H1 (cell line): ENCODE measurements around the gene KIDINS220. TPM values are rescaled to one million over a fixed set of nuclear protein-coding genes. Genes with fewer than 3 reads are reported as not detected.

Source experiments
- CTCF ChIA-PET: fragments of 300-600 bp; sonication (Branson Sonifier 250); formaldehyde crosslinking; loops from one replicate; lab custom pipeline; 2021; ENCODE audit not compliant: partially characterized antibody; lab: Charles Lee
- POLR2A ChIA-PET: fragments of 300-600 bp; sonication (Branson Sonifier 250); formaldehyde crosslinking; loops from one replicate; lab custom pipeline; 2021; ENCODE audit warnings: inconsistent platforms; ENCODE audit not compliant: partially characterized antibody; lab: Charles Lee
- DNase-seq, 2 experiments: peaks; one replicate each; pipeline versions ENCODE4 v3.0.0 to v3.0.0-alpha.2; 2010 to 2022; ENCODE audit warnings: low spot score in 2 of 2, low read depth in 1 of 2, mixed read lengths in 1 of 2
- FAIRE-seq: peaks from 2 replicates; lab custom pipeline; 2011; peaks lifted over from hg19 to GRCh38; lab: Jason Lieb, UNC
- H2AFZ ChIP-seq: 2 replicates; pipeline ENCODE4 v1.8.1; 2012; ENCODE audit warnings: low read length, inconsistent platforms
- H2AK5ac ChIP-seq: 2 replicates; pipeline ENCODE4 v1.6.1; 2013; ENCODE audit warnings: low read depth, low read length
- H2BK120ac ChIP-seq: replicated peaks from 2 replicates; pipeline ENCODE3; 2013; ENCODE audit warnings: low read depth, low read length, inconsistent platforms
- H2BK12ac ChIP-seq: 2 replicates; pipeline ENCODE4 v1.6.1; 2013; ENCODE audit warnings: low read depth, low read length
- H2BK15ac ChIP-seq: 2 replicates; pipeline ENCODE4 v1.6.1; 2013; ENCODE audit warnings: low read length
- H2BK20ac ChIP-seq: 2 replicates; pipeline ENCODE4 v1.6.1; 2013; ENCODE audit warnings: low read length
- H2BK5ac ChIP-seq: 2 replicates; pipeline ENCODE4 v1.6.1; 2013; ENCODE audit warnings: low read depth, low read length
- H3K14ac ChIP-seq: 2 replicates; pipeline ENCODE4 v1.6.1; 2013; ENCODE audit warnings: inconsistent platforms; ENCODE audit not compliant: insufficient read length
- H3K18ac ChIP-seq: 2 replicates; pipeline ENCODE4 v1.6.1; 2013; ENCODE audit warnings: low read length; ENCODE audit errors: extremely low read depth
- H3K23ac ChIP-seq: 2 replicates; pipeline ENCODE4 v1.6.1; 2013; ENCODE audit warnings: inconsistent platforms; ENCODE audit not compliant: insufficient read length
- H3K23me2 ChIP-seq: 2 replicates; pipeline ENCODE4 v1.6.1; 2013; ENCODE audit warnings: low read depth, low read length
- H3K27ac ChIP-seq: 2 replicates; pipeline ENCODE4 v1.6.1; 2011; ENCODE audit warnings: low read depth, low read length, inconsistent platforms
- H3K27me3 ChIP-seq, 4 experiments: replicated peaks in 1 of 4; 1 replicate in 1 of 4; 2 replicates in 3 of 4; pipeline versions ENCODE4 v1.6.1 to v1.8.1; 2011 to 2013; ENCODE audit warnings: low read length in 3 of 4, mild to moderate bottlenecking in 3 of 4, inconsistent platforms in 2 of 4, mixed read lengths in 2 of 4, moderate library complexity in 1 of 4; ENCODE audit not compliant: control insufficient read depth in 3 of 4, insufficient read depth in 3 of 4; ENCODE audit errors: extremely low read depth in 1 of 4
- H3K36me3 ChIP-seq, 4 experiments: 2 replicates each; pipeline versions ENCODE4 v1.6.1 to v1.8.1; 2011 to 2013; ENCODE audit warnings: mild to moderate bottlenecking in 4 of 4, low read length in 3 of 4, moderate library complexity in 2 of 4, control low read depth in 1 of 4, inconsistent platforms in 1 of 4; ENCODE audit not compliant: insufficient read depth in 4 of 4, control insufficient read depth in 2 of 4
- H3K4ac ChIP-seq: replicated peaks from 2 replicates; pipeline ENCODE3; 2013; ENCODE audit warnings: low read length, low read depth, mixed read lengths, inconsistent platforms; ENCODE audit not compliant: insufficient read length
- H3K4me1 ChIP-seq, 4 experiments: replicated peaks in 1 of 4; 1 replicate in 1 of 4; 2 replicates in 3 of 4; pipeline versions ENCODE4 v1.6.1 to v1.8.1; 2011 to 2013; ENCODE audit warnings: low read length in 3 of 4, inconsistent platforms in 2 of 4, mixed read lengths in 1 of 4; ENCODE audit not compliant: insufficient read depth in 4 of 4, control insufficient read depth in 3 of 4
- H3K4me2 ChIP-seq, 2 experiments: 2 replicates each; pipeline versions ENCODE4 v1.6.1 to v1.8.1; 2011 to 2013; ENCODE audit warnings: low read depth in 2 of 2, low read length in 2 of 2, control low read depth in 1 of 2, inconsistent platforms in 1 of 2, mild to moderate bottlenecking in 1 of 2; ENCODE audit not compliant: insufficient read depth in 1 of 2
- H3K4me3 ChIP-seq, 4 experiments: fragments of 200-600, 300-600 bp in 1 of 4; sonication (generic), shearing (Covaris generic), sonication (Bioruptor Twin) in 1 of 4; 2 replicates each; pipeline versions ENCODE4 v1.5.1 to v1.8.1; 2011 to 2016; ENCODE audit warnings: low read length in 4 of 4, low read depth in 3 of 4, control low read depth in 2 of 4, inconsistent platforms in 2 of 4, mild to moderate bottlenecking in 2 of 4, mixed read lengths in 1 of 4, moderate library complexity in 1 of 4; ENCODE audit not compliant: insufficient read depth in 2 of 4; ENCODE audit errors: extremely low read depth in 1 of 4
- H3K56ac ChIP-seq: replicated peaks from 2 replicates; pipeline ENCODE3; 2013; ENCODE audit warnings: low read depth, mild to moderate bottlenecking, mixed read lengths, low read length, inconsistent platforms; ENCODE audit not compliant: insufficient read length
- H3K79me1 ChIP-seq: 2 replicates; pipeline ENCODE4 v1.6.1; 2013; ENCODE audit warnings: low read depth, low read length, control low read depth
- H3K79me2 ChIP-seq, 2 experiments: 2 replicates each; pipeline versions ENCODE4 v1.6.1 to v1.8.1; 2012 to 2013; ENCODE audit warnings: low read length in 2 of 2, mild to moderate bottlenecking in 2 of 2, inconsistent platforms in 1 of 2; ENCODE audit not compliant: insufficient read depth in 2 of 2, control insufficient read depth in 1 of 2
- H3K9ac ChIP-seq, 4 experiments: replicated peaks in 1 of 4; 1 replicate in 1 of 4; 2 replicates in 3 of 4; pipeline versions ENCODE4 v1.6.1 to v1.8.1; 2011 to 2013; ENCODE audit warnings: low read depth in 3 of 4, low read length in 3 of 4, control low read depth in 2 of 4, mild to moderate bottlenecking in 2 of 4, moderate library complexity in 2 of 4, inconsistent platforms in 1 of 4; ENCODE audit errors: extremely low read depth in 1 of 4
- H3K9me3 ChIP-seq, 2 experiments: 2 replicates each; pipeline versions ENCODE4 v1.6.1 to v1.8.1; 2012 to 2013; ENCODE audit warnings: mild to moderate bottlenecking in 2 of 2, moderate library complexity in 2 of 2, control low read depth in 1 of 2, inconsistent platforms in 1 of 2, low read depth in 1 of 2, low read length in 1 of 2, mixed read lengths in 1 of 2; ENCODE audit not compliant: insufficient read depth in 2 of 2
- H4K20me1 ChIP-seq, 2 experiments: replicated peaks in 1 of 2; 2 replicates each; pipeline versions ENCODE3 to v1.8.1; 2011 to 2013; ENCODE audit warnings: inconsistent platforms in 2 of 2, low read length in 2 of 2, mild to moderate bottlenecking in 1 of 2; ENCODE audit not compliant: insufficient read depth in 2 of 2, control insufficient read depth in 1 of 2
- H4K5ac ChIP-seq: 2 replicates; pipeline ENCODE4 v1.6.1; 2013; ENCODE audit warnings: low read length, low read depth, mixed read lengths, inconsistent platforms; ENCODE audit not compliant: insufficient read length
- H4K8ac ChIP-seq: 2 replicates; pipeline ENCODE4 v1.8.0; 2013; ENCODE audit warnings: mild to moderate bottlenecking, moderate library complexity, low read length, inconsistent platforms; ENCODE audit not compliant: insufficient read depth; ENCODE audit errors: extremely low read depth
- H4K91ac ChIP-seq: replicated peaks from 2 replicates; pipeline ENCODE3; 2013; ENCODE audit warnings: low read length, mixed read lengths, inconsistent platforms; ENCODE audit not compliant: insufficient read length
- ASH2L ChIP-seq: fragments of 200-600, 300-600 bp; sonication (generic); IDR thresholded peaks from one replicate; pipeline ENCODE4 v1.7.1; 2017; ENCODE audit warnings: low read length
- CEBPB ChIP-seq: IDR thresholded peaks from 2 replicates; pipeline ENCODE4 v1.6.1; 2012; ENCODE audit warnings: low read depth, low read length
- WGBS, 2 experiments: shearing (Covaris generic) in 1 of 2; methylation state at CpG; one replicate each; pipeline versions ENCODE4 v1.1.6 to v1.1.7; 2013 to 2015; ENCODE audit warnings: low lambda C conversion rate in 2 of 2, mixed read lengths in 2 of 2, inconsistent platforms in 1 of 2, low coverage in 1 of 2, missing lambda C conversion rate in 1 of 2; ENCODE audit not compliant: insufficient replicate concordance in 2 of 2, insufficient coverage in 1 of 2, insufficient read length in 1 of 2; ENCODE audit errors: extremely low coverage in 1 of 2, missing lambda C conversion rate in 1 of 2; 5-methylcytosine and 5-hydroxymethylcytosine counted together
- polyA plus RNA-seq, 7 experiments: library from polyadenylated mRNA; depleted of rRNA in 3 of 7; stranded (reverse) in 5 of 7; unstranded in 2 of 7; fragments of >200 nt in 5 of 7; fragments of 200-250 nt in 2 of 7; gene quantifications; 1 replicate in 5 of 7; 2 replicates in 1 of 7; 4 replicates in 1 of 7; pipeline versions ENCODE4 v1.2.1 to v1.2.3, GENCODE V29; 2011 to 2013; ENCODE audit warnings: missing spikeins in 2 of 7, mixed read lengths in 2 of 7
- total RNA-seq: library from RNA; stranded (reverse); fragmentation: NEBNext Ultra II Directional; extraction: Animal tissue kit (Norgen Biotek cat#: 25700); gene quantifications from 2 replicates; pipeline ENCODE4 v1.2.1, GENCODE V29; 2021

Gene KIDINS220
- total and polyA plus RNA-seq, 2 of the 8 experiments (the other 6 are each of a cell fraction or from before 2014, with no cell fraction given), result 21.2 to 27.1 TPM

DNA sequence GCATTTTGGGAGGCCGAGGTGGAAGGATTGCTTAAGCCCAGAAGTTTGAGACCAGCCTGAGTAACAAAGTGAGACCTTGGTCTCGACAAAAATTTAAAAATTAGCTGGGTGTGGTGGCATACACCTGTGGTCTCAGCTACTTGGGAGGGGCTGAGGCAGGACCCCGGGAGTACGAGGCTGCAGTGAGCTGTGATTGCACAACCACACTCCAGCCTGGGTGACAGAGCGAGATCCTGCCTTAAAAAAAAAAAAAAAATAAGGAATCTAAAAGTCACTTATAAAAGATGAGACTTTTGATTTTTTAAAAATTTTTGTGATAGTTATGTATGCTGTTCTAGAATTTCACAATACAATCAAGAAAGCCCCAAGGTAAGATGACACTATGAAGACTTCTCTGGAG is 122.4 kb downstream of the KIDINS220 start:
- H2BK15ac ChIP-seq, result no peak overlapping the region
- H3K36me3 ChIP-seq, result no peaks in the 10 kb centered on the region
- H3K27ac ChIP-seq, result no peak overlapping the region
- H3K56ac ChIP-seq, result no peak overlapping the region
- POLR2A ChIA-PET, result no interaction called here
- H3K9ac ChIP-seq, result no peak overlapping the region
- H4K5ac ChIP-seq, result no peak overlapping the region
- no peak overlapping the region for H3K4me2 ChIP-seq
- no peak overlapping the region for H3K4me3 ChIP-seq
- H2BK120ac ChIP-seq, result no peak overlapping the region
- no peak for DNase-seq
- 83% methylated on average over 5 of the region's 5 CpGs; no CpG with 5 or more reads in 1 of the 2 experiments for WGBS, 2 experiments
- H3K27me3 ChIP-seq, result no peaks in the 10 kb centered on the region
- FAIRE-seq, result no peak
- no peak overlapping the region for H4K8ac ChIP-seq
- H3K79me1 ChIP-seq, result no peaks in the 10 kb centered on the region
- no peak overlapping the region for H3K14ac ChIP-seq
- no peak overlapping the region for H2BK5ac ChIP-seq
- no peak overlapping the region for H2AFZ ChIP-seq
- no peaks in the 10 kb centered on the region for H4K20me1 ChIP-seq
- H3K9me3 ChIP-seq, result no peaks in the 10 kb centered on the region
- no peaks in the 10 kb centered on the region for H3K79me2 ChIP-seq
- H3K23me2 ChIP-seq, result peaks cover under 1% of the 10 kb centered on the region; the same call in 1 of the 2 replicates
- H4K91ac ChIP-seq, result no peak overlapping the region
- TF ChIP-seq CEBPB, result peak; percentile 44; the same call in 1 of the 2 replicates
- no peak for TF ChIP-seq ASH2L
- CTCF ChIA-PET, result interaction anchor here (0.7 to 1.0 kb wide), 2 partner anchors 41 to 45 kb away, joined by 3 read pairs; no protein-coding TSS in a partner anchor
- no peak overlapping the region for H3K23ac ChIP-seq
- H2BK20ac ChIP-seq, result no peak overlapping the region
- H2AK5ac ChIP-seq, result no peak overlapping the region
- H3K18ac ChIP-seq, result no peak overlapping the region
- H2BK12ac ChIP-seq, result no peak overlapping the region
- H3K4me1 ChIP-seq, result no peaks in the 10 kb centered on the region
- H3K4ac ChIP-seq, result no peak overlapping the region
